Suprapubic skin (tissue), 4 donors: ENCODE results near the gene MCAT.

Experiments
- POLR2A ChIP-seq, 2 donors: fragments of 450-650 bp; IDR thresholded peaks; one replicate each; pipeline ENCODE4 v1.6.1; 2017; ENCODE audit warnings: antibody characterized with exemption in 2 of 2, mild to moderate bottlenecking in 2 of 2, moderate library complexity in 2 of 2
- POLR2AphosphoS5 ChIP-seq, 3 donors: sonication (generic); formaldehyde crosslinking; IDR thresholded peaks; one replicate each; pipeline ENCODE4 v1.6.1; 2017; ENCODE audit warnings: antibody characterized with exemption in 3 of 3
- TF ChIP-seq, protein P1 (sequence below), 2 donors: fragments of 200-600 bp in 1 of 2; fragments of 450-650 bp in 1 of 2; sonication (generic) in 1 of 2; IDR thresholded peaks; one replicate each; pipeline ENCODE4 v1.5.1; 2016 to 2019; ENCODE audit warnings: antibody characterized with exemption in 2 of 2, mild to moderate bottlenecking in 1 of 2, moderate library complexity in 1 of 2

DNA sequence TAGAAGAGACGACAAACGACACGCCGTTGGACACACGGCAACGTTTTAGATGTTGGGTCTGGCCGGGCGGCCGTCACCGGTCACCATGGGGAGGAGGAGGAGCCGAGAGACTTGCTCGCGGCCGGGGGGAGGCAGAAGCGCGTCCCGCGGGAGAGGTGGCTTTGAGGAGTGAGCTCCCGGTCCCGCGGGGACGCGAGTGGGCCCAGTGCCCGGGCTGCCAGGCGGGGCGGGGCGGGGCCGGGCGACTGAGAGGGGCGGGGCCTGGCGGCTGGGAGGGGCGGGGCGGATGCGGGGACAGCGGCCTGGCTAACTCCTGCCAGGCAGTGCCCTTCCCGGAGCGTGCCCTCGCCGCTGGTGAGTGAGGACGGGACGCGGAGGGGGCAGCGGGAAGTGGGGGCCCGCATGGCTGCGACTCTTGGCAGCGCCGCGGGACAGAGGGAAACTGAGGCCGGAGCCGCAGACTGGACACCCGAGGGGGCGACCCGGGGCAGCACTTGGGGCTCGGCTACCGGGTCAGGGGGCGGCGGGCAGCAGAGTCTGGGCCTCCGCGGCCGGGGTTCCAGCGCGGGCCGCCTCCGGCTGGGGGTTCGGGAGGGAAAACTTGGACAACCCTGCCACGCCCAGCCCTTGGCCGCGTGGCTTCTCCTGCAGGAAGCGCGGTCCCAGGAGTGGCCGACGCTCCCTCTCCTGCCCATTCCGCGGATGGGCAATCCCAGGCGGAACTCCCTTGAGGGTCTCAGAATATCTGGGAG, 8.2 kb upstream of the MCAT start, which contains the start of gene TSPO:
- TF ChIP-seq POLR2AphosphoS5 (IDR thresholded peaks at IDR 0.05) (no peak), POLR2A (IDR thresholded peaks at IDR 0.05) (no peak)
- TF ChIP-seq, protein P1, sequence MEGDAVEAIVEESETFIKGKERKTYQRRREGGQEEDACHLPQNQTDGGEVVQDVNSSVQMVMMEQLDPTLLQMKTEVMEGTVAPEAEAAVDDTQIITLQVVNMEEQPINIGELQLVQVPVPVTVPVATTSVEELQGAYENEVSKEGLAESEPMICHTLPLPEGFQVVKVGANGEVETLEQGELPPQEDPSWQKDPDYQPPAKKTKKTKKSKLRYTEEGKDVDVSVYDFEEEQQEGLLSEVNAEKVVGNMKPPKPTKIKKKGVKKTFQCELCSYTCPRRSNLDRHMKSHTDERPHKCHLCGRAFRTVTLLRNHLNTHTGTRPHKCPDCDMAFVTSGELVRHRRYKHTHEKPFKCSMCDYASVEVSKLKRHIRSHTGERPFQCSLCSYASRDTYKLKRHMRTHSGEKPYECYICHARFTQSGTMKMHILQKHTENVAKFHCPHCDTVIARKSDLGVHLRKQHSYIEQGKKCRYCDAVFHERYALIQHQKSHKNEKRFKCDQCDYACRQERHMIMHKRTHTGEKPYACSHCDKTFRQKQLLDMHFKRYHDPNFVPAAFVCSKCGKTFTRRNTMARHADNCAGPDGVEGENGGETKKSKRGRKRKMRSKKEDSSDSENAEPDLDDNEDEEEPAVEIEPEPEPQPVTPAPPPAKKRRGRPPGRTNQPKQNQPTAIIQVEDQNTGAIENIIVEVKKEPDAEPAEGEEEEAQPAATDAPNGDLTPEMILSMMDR (IDR thresholded peaks at IDR 0.05), result no peak
